NCI-H524 treated with DMSO at 0.1 percent for 48 hours (cell line): ENCODE measurements around the gene TNNC2.
A peak's percentile ranks its signal among the peaks of the same experiment; 100 is the strongest.
"Not testable (repeated sequence)": the region's sequence is repeated elsewhere in the genome, so short reads cannot be mapped to it uniquely, and the experiment has no call there.

Source experiments
- DNase-seq: peaks from one replicate; lab custom pipeline; 2025; lab: John Stamatoyannopoulos, UW

TNNC2 gene

DNA sequence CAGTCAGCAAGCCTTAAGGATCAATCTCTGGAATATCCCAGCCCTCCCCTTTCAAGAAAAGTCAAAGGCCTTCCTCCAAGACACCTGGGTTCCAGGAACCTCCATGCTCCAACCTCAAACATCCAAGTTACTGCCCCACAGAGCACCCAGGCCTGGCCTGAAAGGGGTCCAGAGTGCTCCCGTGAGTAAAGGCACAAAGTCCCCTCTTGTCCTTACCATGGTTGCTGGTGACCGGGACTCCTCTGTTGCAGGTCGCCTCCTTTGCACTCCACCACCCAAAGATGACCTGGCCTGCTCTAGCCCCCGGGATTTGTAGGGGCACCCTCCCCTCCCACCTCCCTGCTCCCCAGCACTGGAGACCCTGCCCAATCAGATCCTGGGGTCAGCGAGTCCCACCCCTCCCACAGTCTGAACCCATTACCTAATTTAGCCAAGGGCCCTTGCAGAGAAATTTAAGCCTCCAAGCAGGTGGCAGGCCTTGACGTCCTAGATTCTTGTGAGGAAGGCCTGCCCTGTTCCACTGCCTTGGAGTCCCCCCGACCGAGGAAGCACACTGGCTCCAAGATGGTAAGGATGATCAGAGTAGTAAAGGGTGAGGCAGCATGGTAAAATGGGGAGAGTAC, at the start of gene TNNC2:
Gene TNNC2, minus strand, starts transcription at position 283 of the 623 bp plus-strand sequence. Its CDS starts 64 bp downstream, at position 219.
- DNase-seq = peak; percentile 39

- no peak for DNase-seq
These were observed 47.5 kb upstream of the TNNC2 start for GRCh38 chr20:45874576-45874975.

DNA sequence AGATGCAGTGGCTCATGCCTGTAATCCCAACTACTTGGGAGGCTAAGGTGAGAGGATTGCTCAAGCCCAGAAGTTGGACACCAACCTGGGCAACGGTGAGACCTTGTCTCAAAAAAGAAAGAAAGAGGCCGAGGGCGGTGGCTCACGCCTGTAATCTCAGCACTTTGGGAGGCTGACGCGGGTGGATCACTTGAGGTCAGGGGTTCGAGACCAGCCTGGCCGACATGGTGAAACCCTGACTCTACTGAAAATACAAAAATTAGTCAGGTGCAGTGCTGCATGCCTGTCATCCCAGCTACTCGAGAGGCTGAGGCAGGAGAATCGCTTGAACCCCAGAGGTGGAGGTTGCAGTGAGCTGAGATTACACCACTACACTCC, 47.0 kb upstream of the TNNC2 start:
- DNase-seq = not testable (repeated sequence)

DNA sequence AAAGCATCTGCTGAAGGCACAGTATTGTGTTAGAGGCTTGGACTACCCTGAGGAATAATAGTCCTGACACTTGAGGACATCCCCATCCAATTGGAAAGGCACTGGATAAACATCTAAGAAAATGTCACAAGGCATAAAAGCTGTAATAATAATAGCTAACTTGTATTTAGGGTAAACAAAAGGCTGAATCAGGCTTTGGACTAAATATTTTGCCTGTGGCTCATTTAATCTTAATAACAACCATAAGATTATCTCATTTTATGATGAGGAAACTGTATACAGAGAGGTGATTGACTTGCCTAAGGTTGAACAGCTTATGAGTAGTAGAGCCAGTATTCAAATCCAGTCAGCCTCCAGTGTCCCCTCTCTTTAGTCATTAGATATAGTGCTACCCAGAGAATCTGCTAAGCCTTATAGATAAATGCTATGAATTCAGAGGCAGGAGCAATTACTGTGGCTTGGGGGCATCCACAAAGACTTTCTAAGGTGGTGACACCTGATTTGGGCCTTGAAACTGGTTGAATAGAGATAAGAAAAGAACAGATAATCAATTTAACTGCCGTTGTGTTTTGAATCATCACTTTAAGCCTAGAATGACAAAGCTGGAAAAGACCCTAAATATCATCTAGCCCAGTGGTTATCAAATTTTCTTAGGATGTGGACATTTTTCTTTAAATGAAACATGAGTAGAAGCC, 46.4 kb upstream of the TNNC2 start:
- DNase-seq = no peak

GRCh38 chr20:45872626-45873025, 45.5 kb upstream of the TNNC2 start:
- no peak for DNase-seq

DNA sequence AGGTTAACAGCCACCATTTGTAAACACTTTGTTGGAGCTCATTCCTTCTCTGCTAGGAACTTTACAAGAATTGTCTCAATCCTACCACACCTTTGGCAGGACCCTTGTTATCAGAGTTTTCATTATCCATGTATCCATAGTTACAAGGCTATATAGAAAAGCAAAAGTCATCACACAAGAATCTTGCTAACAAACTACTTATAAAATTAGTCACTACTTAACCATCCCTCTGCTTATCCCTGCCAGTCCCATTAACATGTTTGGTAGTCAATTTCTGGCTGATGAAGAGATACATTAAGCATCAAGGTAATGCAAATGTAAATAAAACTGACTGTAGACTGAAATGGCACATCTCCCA, 40.7 kb upstream of the TNNC2 start:
- DNase-seq = no peak

GRCh38 chr20:45867136-45867818, 40.2 kb upstream of the TNNC2 start:
- DNase-seq = no peak

GRCh38 chr20:45866454-45866853, 39.3 kb upstream of the TNNC2 start:
- no peak for DNase-seq

DNA sequence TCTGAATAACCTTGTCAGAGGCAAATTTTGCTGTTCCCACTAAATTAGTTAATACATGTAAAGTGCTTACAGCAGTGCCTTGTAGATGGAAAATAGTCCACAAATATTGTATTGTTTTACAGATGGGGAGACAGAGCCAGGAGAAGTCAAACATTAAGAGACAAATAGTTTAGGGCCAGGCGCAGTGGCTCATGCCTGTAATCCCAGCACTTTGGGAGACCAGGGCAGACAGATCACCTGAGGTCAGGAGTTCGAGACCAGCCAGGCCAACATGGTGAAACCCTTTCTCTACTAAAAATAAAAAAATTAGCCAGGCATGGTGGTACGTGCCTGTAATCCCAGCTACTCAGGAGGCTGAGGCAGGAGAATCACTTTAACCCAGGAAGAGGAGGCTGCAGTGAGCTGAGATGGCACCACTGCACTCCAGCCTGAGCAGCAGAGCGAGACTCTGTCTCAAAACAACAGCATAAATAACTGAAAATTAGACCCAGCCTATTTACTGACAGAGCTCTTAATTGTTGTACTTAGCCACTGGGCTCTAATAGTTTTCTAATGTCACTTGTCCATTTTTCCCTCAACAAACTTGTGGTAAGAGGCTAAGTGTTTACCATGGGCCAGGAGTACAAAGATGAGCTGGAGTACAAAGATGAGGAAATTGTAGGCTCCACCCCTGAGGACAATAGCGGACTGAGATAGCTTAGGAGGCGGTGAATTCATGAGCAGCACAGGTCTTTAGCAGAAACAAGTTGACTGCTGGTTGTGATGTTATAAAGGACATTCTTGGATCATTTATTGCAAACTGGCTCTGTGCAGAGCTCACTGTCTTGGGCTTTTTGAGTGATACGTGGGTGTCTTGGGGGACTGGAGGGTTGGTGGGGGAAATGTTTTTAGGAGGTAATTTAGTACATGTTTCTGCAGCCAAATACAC, 36.7 kb upstream of the TNNC2 start:
- no peak for DNase-seq

DNA sequence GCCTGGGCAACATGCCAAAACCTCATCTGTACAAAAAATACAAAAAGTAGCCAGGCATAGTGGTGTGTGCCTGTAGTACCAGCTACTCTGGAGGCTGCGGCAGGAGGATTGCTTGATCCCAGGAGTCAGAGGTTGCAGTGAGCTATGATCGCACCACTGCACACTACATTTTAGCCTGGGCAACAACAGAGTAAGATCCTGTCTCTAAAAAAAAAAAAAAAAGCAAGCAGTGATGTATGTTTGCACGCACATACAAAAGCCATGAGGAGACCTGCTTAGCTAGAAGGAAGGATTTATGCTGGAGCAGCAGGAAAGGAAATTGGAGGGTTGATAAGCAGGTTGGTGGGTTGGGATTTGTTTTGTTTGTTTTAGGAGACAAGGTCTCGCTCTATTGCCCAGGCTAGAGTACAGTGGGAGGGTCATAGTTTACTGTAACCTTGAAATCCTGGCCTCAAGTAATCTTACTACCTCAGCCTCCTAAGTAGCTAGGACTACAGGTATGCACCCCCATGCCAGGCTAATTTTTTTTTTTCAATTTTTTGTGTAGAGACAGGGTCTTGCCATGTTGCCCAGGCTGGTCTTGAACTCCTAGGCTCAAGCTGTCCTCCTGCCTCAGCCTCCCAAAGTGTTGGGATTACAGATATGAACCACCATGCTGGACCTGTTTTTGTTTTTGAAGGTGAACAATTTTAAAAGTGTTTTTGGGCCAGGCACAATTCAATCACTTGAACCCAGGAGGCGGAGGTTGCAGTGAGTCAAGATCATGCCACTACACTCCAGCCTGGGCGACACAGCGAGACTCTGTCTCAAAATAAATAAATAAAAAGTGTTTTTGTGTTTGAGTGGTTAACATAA, 34.3 kb upstream of the TNNC2 start:
- DNase-seq = no peak

GRCh38 chr20:45860560-45861220, 33.6 kb upstream of the TNNC2 start:
- DNase-seq = no peak

- DNase-seq = no peak
These were observed 32.8 kb upstream of the TNNC2 start for GRCh38 chr20:45859916-45860315.

GRCh38 chr20:45857882-45858216, 30.7 kb upstream of the TNNC2 start:
- no peak for DNase-seq

DNA sequence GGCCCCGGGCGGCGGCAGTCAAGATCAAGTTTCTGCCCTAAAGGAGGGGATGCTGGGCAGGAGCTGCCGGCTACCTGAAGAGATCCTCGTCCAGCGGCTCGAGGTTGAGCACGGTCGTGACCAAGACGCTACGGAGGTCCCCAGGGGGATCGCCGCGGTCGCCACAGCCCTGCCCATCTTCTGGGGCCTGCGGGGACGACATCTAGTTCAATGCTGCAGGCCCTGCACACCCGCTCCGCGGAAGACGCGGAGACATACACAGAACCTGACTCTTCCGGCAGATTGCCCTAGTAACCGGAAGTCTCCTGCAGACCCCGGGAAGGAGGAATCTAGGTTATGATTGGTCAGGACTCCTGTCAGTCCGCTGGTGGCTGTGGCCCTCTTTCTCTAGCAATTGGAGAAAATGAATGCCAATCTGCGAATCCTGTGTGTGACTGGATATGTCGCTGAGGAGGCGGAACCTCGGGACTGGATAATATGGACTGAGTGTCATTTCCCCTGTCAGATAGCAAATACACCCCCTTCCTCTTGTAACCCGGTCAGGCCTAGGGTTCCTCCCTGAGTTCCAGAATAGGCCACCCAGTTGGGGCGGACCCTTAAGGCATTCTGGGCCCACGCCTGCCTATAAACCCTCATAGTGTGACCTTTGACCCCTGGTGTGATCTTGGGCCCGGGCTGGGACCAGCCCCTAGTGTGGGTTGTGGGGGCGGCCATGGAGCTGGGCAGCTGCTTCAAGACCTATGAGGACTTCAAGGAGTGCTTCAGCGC, 30.2 kb upstream of the TNNC2 start, which contains the start of the genes ACOT8 and ZSWIM3:
Gene ACOT8, minus strand, starts transcription at position 279 of the 768 bp plus-strand sequence. Its CDS starts 77 bp downstream, at position 202.
Gene ZSWIM3, plus strand, starts transcription at position 501 of the 768 bp plus-strand sequence. Its CDS starts 212 bp downstream, at position 713.
- DNase-seq = peak; percentile 96

DNA sequence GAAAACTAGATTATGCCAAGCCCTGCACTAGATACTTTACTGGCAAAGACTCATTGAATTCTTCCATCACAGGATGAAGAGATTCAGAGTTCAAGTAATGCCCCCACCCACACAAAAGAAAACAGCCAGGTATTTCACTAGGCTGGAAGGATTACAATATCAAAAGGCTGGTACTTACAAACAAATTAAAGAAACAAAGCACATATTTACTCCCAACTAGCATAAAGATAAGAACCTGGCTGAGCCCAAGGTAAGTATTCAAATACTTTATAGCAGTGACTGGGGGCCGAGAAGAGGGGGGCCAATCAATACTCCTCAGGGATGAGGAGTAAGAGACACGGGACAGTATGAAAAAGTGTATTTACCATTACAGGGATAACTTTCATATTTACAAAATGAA, 26.4 kb upstream of the TNNC2 start:
- DNase-seq = no peak

GRCh38 chr20:45852326-45852725, 25.2 kb upstream of the TNNC2 start:
- DNase-seq = no peak

- DNase-seq = no peak
These were observed 24.4 kb upstream of the TNNC2 start for GRCh38 chr20:45851501-45851900.

DNA sequence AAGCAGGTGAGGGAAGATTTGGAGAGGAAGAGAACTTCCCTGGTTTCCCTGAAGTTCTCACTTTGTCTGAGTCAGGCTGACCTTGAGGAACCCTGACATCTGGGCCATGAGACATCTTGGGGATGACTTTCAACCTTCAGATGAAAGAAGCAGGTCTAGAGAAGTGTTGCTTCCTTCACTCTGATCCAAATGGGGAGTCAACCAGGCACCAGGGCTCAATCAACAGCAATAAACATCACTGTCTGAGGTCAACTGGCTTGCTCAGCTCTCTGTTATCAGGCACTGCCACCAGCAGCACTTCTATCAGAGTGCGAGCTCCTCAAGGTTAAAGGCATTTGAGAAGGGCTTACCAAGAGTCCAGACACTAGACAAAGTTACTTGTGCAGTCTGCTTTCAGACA, 23.8 kb upstream of the TNNC2 start:
- no peak for DNase-seq

DNA sequence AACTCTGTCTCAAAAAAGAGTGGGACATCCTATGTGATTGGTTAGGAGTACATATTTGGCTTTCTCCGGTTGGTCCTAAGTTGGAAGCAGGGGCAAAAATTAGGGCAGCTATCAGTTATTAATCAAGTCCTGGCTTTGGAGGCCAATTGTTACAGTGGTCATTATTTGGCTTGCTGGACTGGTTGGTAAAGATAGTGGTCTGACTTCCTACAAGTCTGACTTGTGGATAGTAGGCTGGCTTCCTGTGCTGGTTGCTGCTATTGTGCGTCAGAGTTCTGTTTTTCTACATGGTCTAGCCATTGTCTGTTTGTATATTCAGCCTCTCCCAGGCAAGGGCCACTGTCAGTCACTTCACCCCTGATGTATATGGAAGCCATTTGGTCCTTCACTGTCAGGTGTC, 23.1 kb upstream of the TNNC2 start:
- DNase-seq = no peak
